ENCODE results near the gene HTN3.

- TF ChIP-seq, protein P1, sequence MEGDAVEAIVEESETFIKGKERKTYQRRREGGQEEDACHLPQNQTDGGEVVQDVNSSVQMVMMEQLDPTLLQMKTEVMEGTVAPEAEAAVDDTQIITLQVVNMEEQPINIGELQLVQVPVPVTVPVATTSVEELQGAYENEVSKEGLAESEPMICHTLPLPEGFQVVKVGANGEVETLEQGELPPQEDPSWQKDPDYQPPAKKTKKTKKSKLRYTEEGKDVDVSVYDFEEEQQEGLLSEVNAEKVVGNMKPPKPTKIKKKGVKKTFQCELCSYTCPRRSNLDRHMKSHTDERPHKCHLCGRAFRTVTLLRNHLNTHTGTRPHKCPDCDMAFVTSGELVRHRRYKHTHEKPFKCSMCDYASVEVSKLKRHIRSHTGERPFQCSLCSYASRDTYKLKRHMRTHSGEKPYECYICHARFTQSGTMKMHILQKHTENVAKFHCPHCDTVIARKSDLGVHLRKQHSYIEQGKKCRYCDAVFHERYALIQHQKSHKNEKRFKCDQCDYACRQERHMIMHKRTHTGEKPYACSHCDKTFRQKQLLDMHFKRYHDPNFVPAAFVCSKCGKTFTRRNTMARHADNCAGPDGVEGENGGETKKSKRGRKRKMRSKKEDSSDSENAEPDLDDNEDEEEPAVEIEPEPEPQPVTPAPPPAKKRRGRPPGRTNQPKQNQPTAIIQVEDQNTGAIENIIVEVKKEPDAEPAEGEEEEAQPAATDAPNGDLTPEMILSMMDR (IDR thresholded peaks at IDR 0.05; ENCODE audit: low read length) = no peak
- TF ChIP-seq EZH2 (optimal IDR thresholded peaks at IDR 0.05; ENCODE audit: low read depth, low read length) = no peak
These were observed 29.4 kb downstream of the HTN3 start for GRCh38 chr4:70057651-70058050.
